Small intestine (tissue), 7 donors: ENCODE measurements around the gene CHMP3. TPM values are rescaled to one million over a fixed set of nuclear protein-coding genes. Genes with fewer than 3 reads are reported as not detected.
"Not testable (repeated sequence)": the region's sequence is repeated elsewhere in the genome, so short reads cannot be mapped to it uniquely, and the experiment has no call there.

ENCODE experiments used
- DNase-seq, 2 donors: peaks; one replicate each; pipeline versions ENCODE4 v3.0.0 to v3.0.0-alpha.2; 2013
- FAIRE-seq: peaks from 2 replicates; lab custom pipeline; 2012; peaks lifted over from hg19 to GRCh38; lab: Jason Lieb, UNC
- H3K27ac ChIP-seq, 3 donors: one replicate each; pipeline ENCODE4 v1.5.1; 2013; ENCODE audit warnings: low read length in 2 of 3, mild to moderate bottlenecking in 2 of 3, control low read depth in 1 of 3, inconsistent platforms in 1 of 3, low read depth in 1 of 3, moderate library complexity in 1 of 3
- H3K27me3 ChIP-seq, 3 donors: one replicate each; pipeline ENCODE4 v1.6.1; 2013; ENCODE audit warnings: low read length in 3 of 3, inconsistent platforms in 1 of 3; ENCODE audit not compliant: control insufficient read depth in 3 of 3, insufficient read depth in 3 of 3
- H3K36me3 ChIP-seq, 3 donors: one replicate each; pipeline ENCODE4 v1.6.1; 2013; ENCODE audit warnings: low read length in 3 of 3, inconsistent platforms in 1 of 3, low read depth in 1 of 3, mild to moderate bottlenecking in 1 of 3, moderate library complexity in 1 of 3; ENCODE audit not compliant: control insufficient read depth in 3 of 3, insufficient read depth in 2 of 3
- H3K4me1 ChIP-seq, 3 donors: one replicate each; pipeline ENCODE4 v1.6.1; 2013; ENCODE audit warnings: low read length in 2 of 3, inconsistent platforms in 1 of 3, low read depth in 1 of 3, mild to moderate bottlenecking in 1 of 3, moderate library complexity in 1 of 3; ENCODE audit not compliant: control insufficient read depth in 3 of 3, insufficient read depth in 2 of 3
- H3K4me3 ChIP-seq, 3 donors: one replicate each; pipeline ENCODE4 v1.5.1; 2013; ENCODE audit warnings: low read length in 3 of 3, control low read depth in 1 of 3, inconsistent platforms in 1 of 3, low read depth in 1 of 3, mild to moderate bottlenecking in 1 of 3, moderate library complexity in 1 of 3
- H3K9me3 ChIP-seq, 2 donors: one replicate each; pipeline ENCODE4 v1.6.1; 2013; ENCODE audit warnings: low read depth in 1 of 2, low read length in 1 of 2; ENCODE audit not compliant: control insufficient read depth in 2 of 2, insufficient read depth in 1 of 2
- WGBS, 3 donors: extraction: QIAGEN DNeasy Blood & Tissue Kit; methylation state at CpG; one replicate each; pipeline ENCODE4 v1.1.7; 2013; 5-methylcytosine and 5-hydroxymethylcytosine counted together
- polyA plus RNA-seq, 4 donors: library from polyadenylated mRNA; stranded (reverse) in 3 of 4; unstranded in 1 of 4; fragments of 200-250 nt in 3 of 4; fragments of 120-200 nt in 1 of 4; gene quantifications; one replicate each; pipeline versions ENCODE4 v1.2.1 to v1.2.3, GENCODE V29; 2013
- donor health status: healthy with polysubstance abuse.
- donor health status: control.
- donor health status: control.
- donor health status: Bipolar disorder and iron deficiency.
- donor health status: healthy.

Gene CHMP3
- polyA plus RNA-seq, 4 donors = 107 to 125 (median 119) TPM

DNA sequence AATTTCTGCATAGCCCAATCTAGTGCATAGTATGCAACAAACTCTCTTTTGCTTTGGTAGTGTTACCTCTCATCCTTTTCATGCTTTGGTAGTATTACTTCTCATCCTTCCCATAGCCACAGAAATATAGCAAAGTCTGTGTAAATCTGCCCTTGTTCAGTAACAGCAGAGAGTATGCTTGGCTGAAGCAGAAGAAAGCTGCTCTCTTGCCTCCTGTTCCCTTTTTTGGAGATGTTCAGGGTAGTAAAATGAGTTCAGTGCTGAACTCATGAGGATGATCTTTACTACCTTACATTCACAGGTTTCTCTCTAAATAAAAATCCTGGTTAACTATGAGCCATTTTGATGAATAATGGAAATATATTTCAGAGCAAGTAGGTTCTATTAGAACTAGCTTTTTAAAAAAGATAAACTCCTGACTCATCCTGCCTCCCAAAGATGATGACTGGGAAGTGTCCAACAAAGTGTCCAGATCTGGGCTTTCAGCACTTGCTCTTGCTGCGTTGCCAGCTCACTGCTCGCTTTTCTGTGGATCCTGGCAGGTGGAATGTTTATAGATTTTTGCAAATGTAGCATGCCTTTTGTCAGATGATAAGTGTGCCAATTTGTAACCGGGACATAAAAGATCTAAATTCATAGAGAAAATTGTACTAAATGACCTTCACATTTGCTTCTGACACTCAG is 29.4 kb upstream of the CHMP3 start:
- H3K4me1 ChIP-seq = no peaks in the 10 kb centered on the region
- H3K36me3 ChIP-seq = no peaks in the 10 kb centered on the region
- no peaks in the 10 kb centered on the region for H3K27me3 ChIP-seq
- H3K27ac ChIP-seq = no peak overlapping the region
- WGBS, 3 donors = 69 to 83% (median 80%) methylated on average over 3 of the region's 3 CpGs
- no peak overlapping the region for H3K4me3 ChIP-seq
- FAIRE-seq (no peak), DNase-seq (no peak)
- H3K9me3 ChIP-seq = no peaks in the 10 kb centered on the region

DNA sequence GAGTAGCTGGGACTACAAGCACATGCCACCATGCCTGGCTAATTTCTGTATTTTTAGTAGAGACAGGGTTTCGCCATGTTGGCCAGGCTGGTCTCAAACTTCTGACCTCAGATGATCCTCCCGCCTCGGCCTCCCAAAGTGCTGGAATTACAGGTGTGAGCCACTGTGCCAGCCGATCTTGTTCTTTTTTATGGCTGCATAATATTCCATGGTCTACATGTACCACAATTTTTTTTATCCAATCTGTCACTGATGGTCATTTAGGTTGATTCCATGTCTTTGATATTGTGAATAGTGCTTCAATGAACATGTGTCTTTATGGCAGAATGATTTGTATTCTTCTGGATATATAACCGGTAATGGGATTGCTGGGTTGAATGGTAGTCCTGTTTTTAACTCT is 26.5 kb upstream of the CHMP3 start:
- WGBS, 3 donors = 91 to 98% (median 96%) methylated on average over 5 of the region's 5 CpGs
- not testable (repeated sequence) for H3K27ac ChIP-seq, H3K36me3 ChIP-seq, FAIRE-seq, H3K27me3 ChIP-seq, H3K4me1 ChIP-seq, H3K4me3 ChIP-seq, H3K9me3 ChIP-seq, DNase-seq

- DNase-seq (no peak), FAIRE-seq (no peak)
- no peak overlapping the region for H3K27ac ChIP-seq
- H3K4me1 ChIP-seq = no peaks in the 10 kb centered on the region
- WGBS, 3 donors = 72 to 90% (median 78%) methylated on average over 2 of the region's 2 CpGs
- no peaks in the 10 kb centered on the region for H3K9me3 ChIP-seq
- no peak overlapping the region for H3K4me3 ChIP-seq
- no peaks in the 10 kb centered on the region for H3K36me3 ChIP-seq
- H3K27me3 ChIP-seq = no peaks in the 10 kb centered on the region
Observed at GRCh38 chr2:86584151-86584913, 21.1 kb upstream of the CHMP3 start.

- Histone ChIP-seq H3K27me3 (no peaks in the 10 kb centered on the region), H3K4me1 (no peaks in the 10 kb centered on the region), H3K9me3 (no peaks in the 10 kb centered on the region), H3K27ac (no peak overlapping the region), H3K4me3 (no peak overlapping the region), H3K36me3 (no peaks in the 10 kb centered on the region)
- no peak for DNase-seq
- FAIRE-seq = peak; percentile 10
Observed at GRCh38 chr2:86580560-86580959, 17.3 kb upstream of the CHMP3 start.

DNA sequence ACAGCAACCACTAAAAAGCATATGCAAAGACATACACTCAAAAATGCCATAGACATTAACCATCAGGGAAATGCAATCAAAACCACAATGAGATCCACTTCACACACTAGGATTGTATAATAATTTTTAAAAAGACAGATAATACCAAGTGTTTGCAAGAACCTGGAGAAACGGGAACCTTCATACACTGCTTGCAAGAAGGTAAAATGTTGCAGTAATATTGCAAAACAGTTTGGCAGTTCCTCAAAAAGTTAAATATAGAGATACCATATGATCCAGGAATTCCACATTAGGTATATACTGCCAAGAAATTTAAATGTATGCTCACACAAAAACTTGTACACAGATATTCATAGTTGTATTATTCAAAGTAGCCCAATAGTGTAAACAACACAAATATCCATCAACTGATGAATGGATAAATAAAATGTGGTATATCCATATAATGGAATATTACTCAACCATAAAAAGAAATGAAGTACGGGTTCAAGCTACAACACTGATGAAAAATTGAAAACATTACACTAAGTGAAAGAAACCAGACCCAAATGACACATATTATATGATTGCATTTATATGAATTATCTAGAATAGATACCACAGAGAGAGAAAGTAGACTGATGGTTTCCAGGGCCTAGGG is 14.7 kb upstream of the CHMP3 start:
- DNase-seq = no peak
- Histone ChIP-seq H3K27me3 (no peaks in the 10 kb centered on the region), H3K36me3 (no peaks in the 10 kb centered on the region), H3K27ac (no peak overlapping the region), H3K4me1 (no peaks in the 10 kb centered on the region), H3K9me3 (no peaks in the 10 kb centered on the region), H3K4me3 (no peak overlapping the region)
- WGBS, 3 donors = 88 to 91% (median 90%) methylated on average over 2 of the region's 2 CpGs
- no peak for FAIRE-seq

- no peak for FAIRE-seq
- Histone ChIP-seq H3K9me3 (no peaks in the 10 kb centered on the region), H3K36me3 (no peaks in the 10 kb centered on the region), H3K4me3 (no peak overlapping the region), H3K27ac (no peak overlapping the region), H3K4me1 (no peaks in the 10 kb centered on the region), H3K27me3 (no peaks in the 10 kb centered on the region)
- no peak for DNase-seq
- 66 to 82% (median 82%) methylated on average over 3 of the region's 3 CpGs for WGBS, 3 donors
Observed at GRCh38 chr2:86570059-86570458, 6.8 kb upstream of the CHMP3 start.

DNA sequence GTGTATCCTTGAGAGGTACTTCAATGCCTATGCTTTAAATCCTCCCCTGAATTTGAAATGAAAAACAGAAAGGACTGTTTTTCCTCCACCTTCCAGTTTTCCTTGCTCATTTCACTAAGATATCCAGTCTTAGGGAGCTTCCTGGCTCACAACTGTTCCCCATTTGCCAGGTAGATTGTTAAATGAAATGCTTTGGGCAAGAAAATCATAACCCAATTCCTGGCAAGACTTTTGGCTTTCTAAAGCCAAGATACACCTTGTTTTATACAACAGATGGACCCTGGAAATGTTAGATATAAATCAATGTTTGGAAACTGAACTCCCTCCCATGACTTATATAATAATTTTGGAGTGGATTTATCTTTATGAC is 3.6 kb upstream of the CHMP3 start:
- no peak overlapping the region for H3K4me3 ChIP-seq
- no peak overlapping the region for H3K27ac ChIP-seq
- peaks cover 0 to 6% of the 10 kb centered on the region in 2 donors for H3K9me3 ChIP-seq
- DNase-seq (no peak), FAIRE-seq (no peak)
- H3K27me3 ChIP-seq = no peaks in the 10 kb centered on the region
- no peaks in the 10 kb centered on the region for H3K36me3 ChIP-seq
- peaks cover 0 to 8% (median 0%) of the 10 kb centered on the region in 3 donors for H3K4me1 ChIP-seq

DNA sequence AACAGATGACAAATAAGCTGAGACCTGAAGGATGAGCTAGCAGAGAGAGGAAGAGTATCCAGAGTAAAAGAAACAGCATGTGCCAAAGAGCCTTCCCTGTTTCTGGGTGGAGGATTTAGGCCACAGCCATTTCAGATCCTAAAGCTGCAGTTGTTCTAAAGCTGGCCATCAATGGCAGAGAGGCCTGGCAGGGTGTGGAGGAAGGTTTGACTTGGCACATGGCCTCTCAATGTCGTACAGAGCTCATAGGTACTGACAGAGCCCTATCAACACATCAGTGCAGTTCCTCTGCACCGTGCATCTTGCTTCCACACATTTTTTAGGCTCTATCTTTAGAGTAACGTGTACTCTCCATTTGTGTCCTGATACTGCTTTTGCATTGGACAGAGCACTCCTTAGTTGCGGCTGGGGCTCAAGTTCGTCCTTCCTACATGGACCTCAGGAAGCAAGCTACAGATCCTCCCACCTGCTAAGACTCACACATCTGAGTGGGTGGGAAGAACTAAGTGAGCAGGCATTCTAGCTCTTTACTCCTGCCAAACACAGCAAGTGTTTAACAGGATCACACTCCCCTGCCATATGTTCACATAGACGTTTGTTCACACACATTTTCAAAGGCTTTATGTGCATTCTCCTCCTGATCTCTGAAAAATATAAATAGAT is 3.0 kb upstream of the CHMP3 start:
- H3K27me3 ChIP-seq = no peaks in the 10 kb centered on the region
- no peak overlapping the region for H3K27ac ChIP-seq
- 77 to 80% (median 78%) methylated on average over 6 of the region's 6 CpGs for WGBS, 3 donors
- H3K36me3 ChIP-seq = no peaks in the 10 kb centered on the region
- no peak for FAIRE-seq
- H3K4me3 ChIP-seq = no peak overlapping the region
- H3K9me3 ChIP-seq = peaks cover 0 to 6% of the 10 kb centered on the region in 2 donors
- no peak for DNase-seq
- H3K4me1 ChIP-seq = peaks cover 0 to 11% (median 1%) of the 10 kb centered on the region in 3 donors
